ENCODE data around the gene HOGA1. TPM values are rescaled to one million over a fixed set of nuclear protein-coding genes. Genes with fewer than 3 reads are reported as not detected.
A peak's percentile ranks its signal among the peaks of the same experiment; 100 is the strongest.
"Not testable (repeated sequence)": the region's sequence is repeated elsewhere in the genome, so short reads cannot be mapped to it uniquely, and the experiment has no call there.

HOGA1 gene
- total and polyA plus RNA-seq, 12 donors = 2.1 to 30.8 (median 13.0) TPM

DNA sequence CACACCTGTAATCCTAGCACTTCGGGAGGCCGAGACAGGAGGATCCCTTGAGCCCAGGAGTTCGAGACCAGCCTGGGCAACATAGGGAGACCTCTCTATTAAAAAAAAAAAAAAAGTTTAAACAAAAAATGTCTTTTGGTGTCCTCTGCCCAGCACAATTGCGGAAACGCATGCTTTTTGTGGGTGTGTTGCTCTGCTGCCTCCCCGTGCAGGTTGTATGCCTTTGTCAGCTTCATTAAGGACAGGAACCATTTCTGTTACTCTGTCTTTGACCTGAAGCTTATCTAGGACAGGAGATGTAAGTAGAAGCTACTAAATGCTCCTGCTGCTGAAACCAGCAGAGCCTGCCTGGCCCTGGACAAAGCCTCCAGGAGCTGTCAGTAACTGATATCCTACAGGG, 32.9 kb upstream of the HOGA1 start:
- intact Hi-C loops (cut with DNase I) = loop anchor here (5.0 kb wide), 1 partner anchor 89 kb away; no protein-coding TSS in a partner anchor

DNA sequence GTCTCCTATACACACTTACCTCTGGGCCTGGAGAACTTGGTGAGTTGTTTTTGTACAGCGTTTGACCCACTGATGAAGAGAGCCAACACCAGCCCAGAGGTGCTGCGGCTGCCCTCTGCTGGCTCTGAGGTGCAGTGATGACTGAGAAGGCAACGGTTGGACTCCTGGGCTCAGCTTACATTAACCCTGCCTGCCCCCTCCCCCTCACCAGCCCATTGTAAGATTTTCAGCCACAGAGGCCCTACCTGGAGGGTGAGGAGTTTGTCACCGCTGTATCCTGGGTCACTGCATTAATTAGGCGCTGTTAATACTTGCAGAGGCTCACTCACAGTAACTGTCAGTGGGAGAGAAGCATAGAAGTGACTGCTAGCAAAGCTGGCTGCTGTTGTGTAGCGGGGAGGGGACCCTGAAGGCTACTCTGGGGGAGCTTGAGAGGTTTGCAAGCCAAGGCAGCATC, 30.6 kb upstream of the HOGA1 start:
- Histone ChIP-seq H3K36me3 (replicated peaks in 1 of 2) (no peaks in the 10 kb centered on the region), H3K9me3 (replicated peaks in 1 of 3) (no peaks in the 10 kb centered on the region), H3K4me3 (no peak overlapping the region), H3K27ac (no peak overlapping the region), H3K27me3 (no peaks in the 10 kb centered on the region), H3K4me1 (replicated peaks in 1 of 2) (no peaks in the 10 kb centered on the region)
- intact Hi-C loops (cut with DNase I) = loop anchor here (5.0 kb wide), 1 partner anchor 91 kb away; no protein-coding TSS in a partner anchor
- TF ChIP-seq, protein P1, sequence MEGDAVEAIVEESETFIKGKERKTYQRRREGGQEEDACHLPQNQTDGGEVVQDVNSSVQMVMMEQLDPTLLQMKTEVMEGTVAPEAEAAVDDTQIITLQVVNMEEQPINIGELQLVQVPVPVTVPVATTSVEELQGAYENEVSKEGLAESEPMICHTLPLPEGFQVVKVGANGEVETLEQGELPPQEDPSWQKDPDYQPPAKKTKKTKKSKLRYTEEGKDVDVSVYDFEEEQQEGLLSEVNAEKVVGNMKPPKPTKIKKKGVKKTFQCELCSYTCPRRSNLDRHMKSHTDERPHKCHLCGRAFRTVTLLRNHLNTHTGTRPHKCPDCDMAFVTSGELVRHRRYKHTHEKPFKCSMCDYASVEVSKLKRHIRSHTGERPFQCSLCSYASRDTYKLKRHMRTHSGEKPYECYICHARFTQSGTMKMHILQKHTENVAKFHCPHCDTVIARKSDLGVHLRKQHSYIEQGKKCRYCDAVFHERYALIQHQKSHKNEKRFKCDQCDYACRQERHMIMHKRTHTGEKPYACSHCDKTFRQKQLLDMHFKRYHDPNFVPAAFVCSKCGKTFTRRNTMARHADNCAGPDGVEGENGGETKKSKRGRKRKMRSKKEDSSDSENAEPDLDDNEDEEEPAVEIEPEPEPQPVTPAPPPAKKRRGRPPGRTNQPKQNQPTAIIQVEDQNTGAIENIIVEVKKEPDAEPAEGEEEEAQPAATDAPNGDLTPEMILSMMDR (IDR thresholded peaks at IDR 0.05) = peak; percentile 40 to 88 (median 84)
- TF ChIP-seq POLR2A (IDR thresholded peaks at IDR 0.05) = no peak
- DNase-seq = peak; percentile 67 to 90 (median 76)
- 17 to 28% (median 21%) methylated on average over 4 to 6 of the region's 6 CpGs for WGBS, 4 donors

More for the DNA sequence above, 32.9 kb upstream of the HOGA1 start:
- Histone ChIP-seq H3K27ac (no peak overlapping the region), H3K27me3 (no peaks in the 10 kb centered on the region), H3K4me1 (replicated peaks in 1 of 2) (no peaks in the 10 kb centered on the region), H3K4me3 (no peak overlapping the region), H3K9me3 (replicated peaks in 1 of 3) (no peaks in the 10 kb centered on the region), H3K36me3 (replicated peaks in 1 of 2) (no peaks in the 10 kb centered on the region)
- TF ChIP-seq, protein P1 (IDR thresholded peaks at IDR 0.05) = no peak
- TF ChIP-seq POLR2A (IDR thresholded peaks at IDR 0.05) = no peak
- peak in 1 of 7 donors; percentile 7 for DNase-seq
- WGBS, 4 donors = 84 to 92% (median 86%) methylated on average over 6 of the region's 6 CpGs

DNA sequence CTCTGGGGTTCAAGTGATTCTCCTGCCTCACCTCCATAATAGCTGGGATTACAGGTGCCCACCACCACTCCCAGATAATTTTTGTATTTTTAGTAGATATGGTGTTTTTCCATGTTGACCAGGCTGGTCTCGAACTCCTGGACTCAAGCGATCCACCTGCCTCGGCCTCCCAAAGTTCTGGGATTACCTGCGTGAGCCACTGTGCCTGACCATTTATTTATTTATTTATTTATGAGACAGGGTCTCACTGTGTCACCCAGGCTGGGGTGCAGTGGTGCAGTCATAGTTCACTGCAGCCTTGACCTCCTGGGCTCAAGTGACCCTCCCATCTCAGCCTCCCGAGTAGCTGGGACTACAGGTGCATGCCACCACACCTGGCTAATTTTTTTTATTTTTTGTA, 29.9 kb upstream of the HOGA1 start:
- not testable (repeated sequence) for H3K4me3 ChIP-seq; H3K9me3 ChIP-seq (replicated peaks in 1 of 3); H3K4me1 ChIP-seq (replicated peaks in 1 of 2); H3K27ac ChIP-seq; H3K36me3 ChIP-seq (replicated peaks in 1 of 2); H3K27me3 ChIP-seq; DNase-seq
- WGBS, 4 donors = 91 to 95% (median 93%) methylated on average over 5 of the region's 5 CpGs
- intact Hi-C loops (cut with DNase I) = loop anchor here (5.0 kb wide), 1 partner anchor 92 kb away; no protein-coding TSS in a partner anchor

DNA sequence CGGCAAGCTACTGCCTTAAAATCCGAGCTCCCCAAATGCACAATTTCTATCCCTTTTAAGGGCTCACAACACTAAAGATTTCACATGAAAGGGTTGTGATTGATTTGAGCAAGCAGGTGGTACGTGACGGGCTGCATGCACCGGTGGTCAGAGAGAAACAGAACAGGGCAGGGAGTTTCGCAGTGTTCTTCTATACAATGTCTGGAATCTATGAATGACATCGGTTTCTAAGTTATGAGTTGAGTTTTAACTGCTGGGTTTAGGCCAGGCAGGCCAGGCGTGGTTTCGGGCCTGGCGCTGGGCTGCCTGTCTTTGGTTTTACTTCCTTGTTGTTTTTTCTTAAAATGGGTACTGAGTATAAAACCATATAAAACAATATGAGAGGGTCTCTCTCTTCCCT, 28.6 kb upstream of the HOGA1 start:
- H3K4me1 ChIP-seq (replicated peaks in 1 of 2); H3K9me3 ChIP-seq (replicated peaks in 1 of 3); H3K4me3 ChIP-seq; DNase-seq; H3K27ac ChIP-seq; H3K27me3 ChIP-seq; intact Hi-C loops (cut with DNase I); H3K36me3 ChIP-seq (replicated peaks in 1 of 2): not testable (repeated sequence)
- 95 to 98% (median 96%) methylated on average over 6 to 8 of the region's 10 CpGs for WGBS, 4 donors

DNA sequence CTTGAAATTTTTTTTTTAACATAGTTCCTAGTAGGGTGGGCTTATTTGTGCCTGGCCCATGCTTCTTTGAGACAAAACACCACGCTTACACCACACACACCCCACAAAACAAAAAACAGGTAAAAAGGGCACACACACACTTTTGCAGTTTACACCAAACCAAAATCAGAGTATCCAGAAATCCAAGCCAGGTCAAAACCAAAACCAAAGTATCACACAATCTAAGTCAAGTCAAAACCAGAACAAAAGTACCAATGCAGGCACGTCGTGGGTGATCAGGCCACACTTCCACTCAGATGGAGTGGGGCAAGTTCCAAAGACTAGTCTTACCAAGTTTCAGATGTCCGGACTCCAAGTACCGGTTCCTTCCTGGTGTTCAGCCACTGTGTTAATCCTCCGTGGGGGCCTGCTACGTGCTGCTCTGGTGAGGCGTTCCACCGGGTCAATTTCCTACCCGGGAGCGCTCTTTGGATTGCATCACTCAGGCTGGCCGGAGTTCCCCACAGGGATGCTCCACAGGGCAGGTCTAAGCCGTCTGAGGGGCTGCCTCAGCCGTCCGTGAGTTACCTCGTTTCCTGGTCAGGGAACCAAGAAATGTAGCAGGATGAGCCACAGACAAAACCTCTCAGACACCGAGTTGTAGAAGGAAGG, 23.3 kb upstream of the HOGA1 start:
- H3K27me3 ChIP-seq; intact Hi-C loops (cut with DNase I); DNase-seq; H3K4me1 ChIP-seq (replicated peaks in 1 of 2); H3K27ac ChIP-seq; H3K36me3 ChIP-seq (replicated peaks in 1 of 2); H3K4me3 ChIP-seq; H3K9me3 ChIP-seq (replicated peaks in 1 of 3): not testable (repeated sequence)
- WGBS, 4 donors = 78 to 91% (median 83%) methylated on average over 9 to 17 of the region's 17 CpGs

DNA sequence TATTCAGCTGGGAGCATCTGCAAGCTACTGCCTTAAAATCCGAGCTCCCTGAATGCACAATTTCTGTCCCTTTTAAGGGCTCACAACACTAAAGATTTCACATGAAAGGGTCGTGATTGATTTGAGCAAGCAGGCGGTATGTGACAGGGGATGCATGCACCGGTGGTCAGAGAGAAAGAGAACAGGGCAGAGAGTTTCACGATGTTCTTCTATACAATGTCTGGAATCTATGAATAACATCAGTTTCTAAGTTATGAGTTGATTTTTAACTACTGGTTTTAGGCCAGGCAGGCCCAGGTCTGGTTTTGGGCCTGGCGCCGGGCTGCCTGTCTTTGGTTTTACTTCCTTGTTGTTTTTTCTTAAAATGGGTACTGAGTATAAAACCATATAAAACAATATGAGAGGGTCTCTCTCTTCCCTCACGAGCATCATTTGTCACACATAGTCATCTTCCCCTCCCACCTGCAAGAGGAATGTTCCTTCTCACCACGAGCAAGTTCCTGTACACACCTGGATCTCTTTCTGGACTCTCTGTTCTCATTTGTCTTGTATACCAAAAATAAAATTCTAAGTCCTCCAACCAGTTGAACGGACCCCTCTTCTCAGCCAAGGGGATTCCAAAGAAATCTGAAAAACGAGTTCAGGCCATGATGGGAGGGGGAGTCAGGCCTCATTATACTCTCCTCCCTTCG, 22.7 kb upstream of the HOGA1 start:
- intact Hi-C loops (cut with DNase I); H3K4me1 ChIP-seq (replicated peaks in 1 of 2); H3K36me3 ChIP-seq (replicated peaks in 1 of 2); H3K9me3 ChIP-seq (replicated peaks in 1 of 3); H3K27me3 ChIP-seq; H3K27ac ChIP-seq; DNase-seq; H3K4me3 ChIP-seq: not testable (repeated sequence)
- 88 to 94% (median 92%) methylated on average over 12 of the region's 12 CpGs for whole genome bisulfite sequencing, 4 donors

DNA sequence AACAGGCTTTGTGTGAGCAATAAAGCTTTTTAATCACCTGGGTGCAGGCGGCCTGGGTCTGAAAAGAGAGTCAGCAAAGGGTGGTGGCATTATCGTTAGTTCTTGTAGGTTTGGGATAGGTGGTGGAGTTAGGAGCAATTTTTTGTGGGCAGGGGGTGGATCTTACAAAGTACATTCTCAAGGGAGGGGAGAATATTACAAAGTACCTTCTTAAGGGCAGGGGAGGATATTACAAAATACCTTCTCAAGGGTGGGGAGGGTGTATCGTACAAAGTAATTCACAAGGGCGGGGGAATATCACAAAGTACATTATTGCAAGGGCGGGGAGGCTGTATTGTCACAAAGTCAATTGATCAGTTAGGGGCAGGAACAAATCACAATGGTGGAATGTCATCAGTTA, 21.9 kb upstream of the HOGA1 start:
- 91 to 96% (median 95%) methylated on average over 5 of the region's 5 CpGs for WGBS, 4 donors
- not testable (repeated sequence) for DNase-seq

More for the DNA sequence above, 21.9 kb upstream of the HOGA1 start:
- H3K27me3 ChIP-seq; H3K4me1 ChIP-seq (replicated peaks in 1 of 2); intact Hi-C loops (cut with DNase I); H3K9me3 ChIP-seq (replicated peaks in 1 of 3); H3K27ac ChIP-seq; H3K4me3 ChIP-seq; H3K36me3 ChIP-seq (replicated peaks in 1 of 2): not testable (repeated sequence)

All from adrenal gland (tissue), 12 donors.